Hippocampal formation (tissue), 2 donors: Measurements from ENCODE around the gene ATP5PD.
A peak's percentile ranks its signal among the peaks of the same experiment; 100 is the strongest.

ENCODE experiments used
- DNase-seq, 2 donors: peaks; one replicate each; lab custom pipeline; 2025; lab: John Stamatoyannopoulos, UW

The ATP5PD gene

DNA sequence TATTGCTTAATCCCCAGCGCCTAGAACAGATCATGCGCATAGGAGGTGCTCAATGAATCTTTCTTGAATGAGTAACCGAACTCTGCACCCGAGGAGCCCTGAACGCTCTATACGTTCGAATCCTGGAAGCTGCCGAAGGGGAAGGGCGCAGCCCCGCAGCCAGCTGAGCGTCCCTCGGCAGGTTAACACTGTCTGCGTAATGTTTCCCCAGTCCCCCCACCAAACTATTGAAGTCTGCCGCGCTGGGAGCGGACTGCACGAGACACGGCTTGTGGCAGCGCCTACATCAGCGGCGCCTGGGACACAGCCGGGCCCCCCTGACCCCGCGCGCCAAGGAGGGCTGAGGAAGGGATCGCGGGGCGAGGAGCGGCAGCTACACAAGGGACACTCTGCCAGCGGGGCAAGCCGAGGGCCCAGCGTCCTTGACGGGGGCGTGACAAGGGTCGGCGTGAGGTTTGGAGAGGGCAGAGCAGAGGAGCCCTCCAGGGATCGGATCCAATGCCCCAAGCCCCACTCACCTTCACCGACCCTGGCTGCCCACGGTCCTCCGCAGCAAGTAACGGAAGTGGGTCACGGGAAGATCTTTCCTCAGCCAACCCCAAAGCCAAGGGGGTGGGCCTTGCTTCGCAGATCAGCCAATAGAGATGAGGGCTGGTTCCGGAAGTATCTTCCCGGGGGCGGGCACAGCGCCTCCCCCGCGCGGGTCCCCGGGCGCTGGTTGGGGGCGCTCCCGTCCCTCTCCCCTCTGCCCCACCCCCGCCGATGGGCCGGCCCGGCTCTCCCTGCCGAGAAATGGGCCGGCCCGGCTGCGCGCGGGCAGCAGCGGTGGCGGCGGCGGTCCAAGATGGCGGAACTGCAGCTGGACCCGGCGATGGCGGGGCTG is at the start of gene ATP5PD, which contains the start of gene KCTD2:
ATP5PD (minus strand) TSS at position 563 of the 883 bp plus-strand sequence. CDS start 4,319 bp downstream, outside the sequence.
KCTD2 (plus strand) TSS at position 819 of the 883 bp plus-strand sequence; CDS start at position 845, 26 bp downstream.
- peak; percentile 97 for DNase-seq

DNA sequence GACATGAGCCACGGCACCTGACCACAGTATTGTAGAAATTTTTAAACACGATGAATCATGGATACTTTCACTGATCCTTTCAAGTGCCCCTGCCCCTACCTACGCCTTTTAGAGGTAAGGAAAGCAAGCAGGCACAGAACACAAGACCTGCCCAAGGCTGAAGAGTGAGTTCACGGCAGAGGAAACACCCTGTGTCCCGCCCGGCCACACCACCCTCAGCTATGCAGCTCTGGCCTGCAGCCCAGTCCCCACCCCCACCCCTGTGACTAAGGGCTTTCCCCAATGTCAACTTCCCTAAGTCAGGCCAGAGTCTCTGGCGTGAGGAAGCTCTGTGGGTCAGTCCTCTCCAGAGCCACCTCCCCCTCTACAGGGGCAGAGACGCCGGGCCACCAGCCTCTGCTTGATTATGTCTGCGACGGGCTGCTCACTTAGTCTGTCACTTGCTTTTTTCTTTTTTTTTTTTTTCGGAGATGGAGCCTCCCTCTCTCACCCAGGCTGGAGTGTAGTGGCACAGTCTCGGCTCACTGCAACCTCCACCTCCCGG is 49.4 kb upstream of the ATP5PD start:
- DNase-seq, result peak in 1 of 2 donors; percentile 23

DNA sequence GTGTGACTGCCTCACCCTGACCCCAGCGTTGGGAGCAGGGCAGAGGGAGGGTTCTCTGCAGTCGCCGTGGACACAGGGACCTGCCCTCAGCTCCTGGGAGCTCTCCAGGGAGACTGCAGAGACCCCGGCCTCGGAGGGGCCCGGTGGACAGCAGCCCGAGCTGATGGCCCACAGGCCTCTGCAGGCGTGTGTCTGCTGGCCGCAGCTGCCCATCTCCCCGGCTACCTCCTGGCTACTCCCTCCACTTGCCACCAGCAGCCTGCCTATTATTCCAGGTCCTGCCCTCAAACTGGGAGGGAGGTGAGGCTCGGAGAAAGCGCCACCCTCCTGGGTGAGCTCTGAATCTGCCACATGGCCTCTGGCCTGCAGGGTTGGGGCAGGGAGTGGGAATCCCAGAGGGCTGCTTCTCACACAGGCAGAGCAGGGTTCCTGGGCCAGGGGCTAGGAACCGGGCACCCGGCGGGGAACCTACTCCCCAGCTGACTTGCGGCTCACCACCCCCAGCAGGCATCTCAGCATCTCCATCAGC is 48.2 kb upstream of the ATP5PD start:
- DNase-seq, result no peak

DNA sequence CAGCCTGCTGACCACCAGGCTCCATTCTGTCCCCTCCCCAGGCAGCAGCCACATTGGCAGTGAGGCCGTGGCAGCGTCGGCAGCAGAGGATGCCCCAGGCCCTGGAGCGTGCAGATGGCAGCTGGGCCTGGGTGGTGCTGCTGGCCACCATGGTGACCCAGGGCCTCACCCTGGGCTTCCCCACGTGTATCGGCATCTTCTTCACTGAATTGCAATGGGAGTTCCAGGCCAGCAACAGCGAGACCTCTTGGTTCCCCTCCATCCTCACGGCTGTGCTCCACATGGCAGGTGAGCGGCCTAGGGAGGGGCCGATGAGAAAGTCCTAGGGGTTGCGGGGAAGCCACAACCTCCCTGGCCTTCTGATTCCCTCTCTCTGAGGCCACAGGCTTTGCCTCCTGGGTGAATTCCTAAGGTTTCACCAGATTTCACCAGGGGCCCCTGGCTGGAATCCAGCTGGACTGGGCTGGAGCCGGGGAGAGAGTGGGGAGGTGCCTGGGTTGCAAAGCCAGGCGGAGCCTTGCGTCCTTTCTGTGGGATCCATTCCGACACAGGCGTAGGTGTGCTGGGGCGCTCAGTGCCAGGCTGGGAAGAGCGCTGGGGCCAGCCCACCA is 46.9 kb upstream of the ATP5PD start:
- DNase-seq, result no peak

DNA sequence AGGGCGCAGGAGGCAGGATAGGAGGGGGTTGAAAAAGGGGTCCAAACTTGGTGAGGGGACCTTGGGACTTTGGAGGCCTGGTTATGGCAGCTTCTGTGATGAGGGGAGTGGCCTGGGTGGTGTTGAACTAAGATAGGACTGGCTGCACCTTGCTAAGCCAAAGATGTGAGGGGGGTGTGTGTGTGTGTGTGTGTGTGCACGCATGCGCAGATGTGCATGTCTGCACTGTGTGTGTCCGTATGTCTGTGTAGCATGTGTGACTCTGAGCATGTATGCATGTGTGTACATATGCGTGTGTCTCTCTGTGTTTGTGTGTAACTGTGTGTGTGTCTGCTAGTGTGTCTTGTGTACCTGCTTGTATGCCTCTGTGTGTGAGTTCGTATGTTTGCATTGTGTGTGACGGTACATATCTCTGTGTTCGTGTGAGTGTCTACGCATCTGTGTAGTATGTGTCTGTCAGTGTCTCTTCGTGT is 45.1 kb upstream of the ATP5PD start:
- no peak for DNase-seq

DNA sequence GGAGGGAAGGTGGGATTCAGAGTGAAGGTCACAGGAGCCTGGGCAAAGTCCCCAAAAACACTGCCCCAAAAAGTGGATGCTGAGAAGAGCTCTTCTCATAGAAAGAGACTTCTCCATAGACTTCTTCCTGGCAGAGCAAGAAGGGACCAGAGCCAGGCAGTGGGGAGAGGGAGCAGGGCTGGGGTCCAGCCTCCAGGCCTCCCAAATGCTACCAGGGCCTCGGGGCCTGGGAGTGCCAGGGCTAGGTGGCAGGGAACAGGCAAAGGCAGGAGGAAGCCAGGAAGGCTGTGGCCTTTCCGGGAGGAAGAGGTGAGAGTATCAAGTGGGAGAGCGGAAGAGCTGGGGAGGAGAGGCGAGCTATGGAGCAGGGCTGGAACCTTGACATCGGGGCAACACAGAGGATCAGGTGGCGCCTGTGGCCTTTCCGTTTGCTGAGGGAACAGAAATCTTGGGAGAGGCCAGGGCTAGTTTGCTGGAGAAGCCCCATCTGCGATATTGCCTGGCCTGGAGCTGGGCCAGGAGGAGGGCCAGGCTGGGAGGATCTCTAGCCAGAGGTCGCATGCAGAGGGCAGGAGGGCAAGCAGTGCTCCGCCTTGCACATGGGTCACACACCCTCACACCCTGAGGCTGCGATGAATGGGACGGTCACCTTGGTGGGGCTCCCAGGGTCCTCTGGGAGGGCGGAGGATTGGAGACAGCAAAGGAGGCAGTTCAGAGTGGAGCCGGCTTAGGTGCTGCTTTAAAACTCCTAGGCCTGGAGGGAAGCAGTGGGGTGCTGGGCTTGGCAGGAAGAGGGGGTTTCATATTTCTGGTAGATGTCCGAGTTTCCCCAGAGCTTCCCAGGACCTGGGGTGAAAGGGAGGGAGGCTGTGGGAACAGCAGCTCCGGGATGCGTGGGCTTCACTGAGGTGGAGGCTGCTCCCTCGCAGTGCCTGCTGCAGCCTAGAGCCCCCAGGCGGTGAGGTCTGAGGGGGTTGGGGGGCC is 44.4 kb upstream of the ATP5PD start:
- no peak for DNase-seq

DNA sequence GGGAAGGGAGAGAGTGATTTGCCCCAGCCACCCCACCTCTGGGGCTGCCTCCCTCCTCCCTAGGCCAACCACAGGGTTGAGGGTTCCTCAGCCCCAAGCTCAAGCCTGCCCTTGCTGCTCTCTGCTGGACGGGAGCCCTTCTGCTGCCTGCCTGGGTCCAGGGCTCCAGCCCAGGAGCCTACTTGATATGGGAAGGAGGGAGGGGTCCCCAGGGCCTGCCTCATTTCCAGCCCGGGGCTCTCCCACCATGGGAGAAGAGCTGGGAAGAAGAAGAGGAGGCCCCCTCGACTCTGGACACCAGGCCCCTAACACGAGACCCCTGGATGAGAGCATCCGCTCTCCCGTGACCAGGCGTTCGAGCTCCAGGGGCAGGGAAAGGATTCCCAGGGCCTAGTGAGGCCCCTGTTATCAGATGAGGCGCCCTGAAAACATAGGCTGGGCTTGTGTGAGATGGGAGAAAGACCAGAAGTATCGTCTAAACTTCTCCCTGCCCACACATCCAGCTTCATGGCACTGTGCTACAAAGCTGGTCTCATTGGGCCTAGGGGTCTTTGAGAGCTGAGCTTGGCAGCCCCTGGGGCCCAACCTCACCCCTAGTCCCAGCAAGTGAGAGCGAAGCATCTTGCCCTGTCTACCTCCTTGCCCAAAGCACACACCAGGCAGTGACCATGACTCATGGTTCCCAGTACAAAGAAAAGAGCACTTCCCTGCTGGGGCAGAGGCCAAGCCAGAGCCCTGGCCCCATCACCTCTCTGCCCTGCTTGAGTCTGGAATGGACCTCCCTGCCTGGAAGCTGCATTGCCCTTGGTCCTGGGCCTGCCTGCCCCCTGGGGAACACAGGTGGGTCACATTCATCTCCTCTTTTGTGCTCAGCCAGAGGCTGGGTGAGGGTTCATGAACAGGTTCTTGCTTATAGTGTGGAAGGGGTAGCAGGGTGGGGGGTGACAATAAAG is 42.0 kb upstream of the ATP5PD start:
- no peak for DNase-seq

DNA sequence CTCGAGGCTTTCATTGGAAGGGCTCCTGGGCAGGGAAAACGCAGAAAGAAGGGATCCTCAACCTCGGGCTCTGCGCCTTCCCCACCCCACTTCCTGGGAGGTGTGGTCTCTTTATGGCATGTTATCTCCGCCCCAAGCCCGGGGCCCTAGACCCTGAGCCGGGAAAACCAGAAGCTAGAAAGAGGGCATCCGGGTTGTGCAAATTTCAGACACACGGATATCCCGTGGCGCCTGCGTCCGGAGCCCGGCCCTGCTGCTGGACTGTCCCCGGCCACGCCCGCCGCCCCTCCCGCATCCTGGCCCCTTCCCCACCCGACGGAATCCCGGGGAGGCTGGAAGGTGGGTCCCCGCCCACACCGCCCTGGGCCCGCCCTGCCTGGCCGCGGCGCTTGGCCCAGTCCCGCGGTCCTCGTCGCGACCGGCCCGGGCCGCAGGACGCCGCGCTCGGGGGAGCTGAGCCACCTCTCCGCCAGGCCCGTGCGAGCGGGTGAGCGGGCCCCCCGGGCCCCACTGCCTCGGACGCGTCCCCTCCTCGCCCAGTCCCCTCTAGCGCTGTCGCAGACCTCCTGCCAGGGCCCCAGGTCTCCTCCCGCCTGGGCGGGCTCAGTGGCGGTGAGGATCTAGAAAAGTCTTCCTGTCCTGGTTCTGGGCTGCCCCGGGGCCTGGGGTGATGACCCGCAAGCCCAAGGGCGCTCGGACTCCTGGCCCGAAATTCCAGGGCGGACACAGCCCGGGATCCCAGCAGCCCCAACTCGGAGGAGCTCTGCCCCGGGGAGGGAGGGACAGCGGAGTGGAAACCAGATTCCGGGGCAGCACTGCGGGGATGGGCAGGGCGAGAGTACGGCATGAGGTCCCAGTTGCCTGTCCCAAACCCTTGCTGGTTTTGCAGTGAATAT is 41.0 kb upstream of the ATP5PD start, which contains the start of gene SLC16A5:
SLC16A5 (plus strand) TSS at position 397 of the 896 bp plus-strand sequence. CDS start 5,683 bp downstream, outside the sequence.
- DNase-seq, result no peak

DNA sequence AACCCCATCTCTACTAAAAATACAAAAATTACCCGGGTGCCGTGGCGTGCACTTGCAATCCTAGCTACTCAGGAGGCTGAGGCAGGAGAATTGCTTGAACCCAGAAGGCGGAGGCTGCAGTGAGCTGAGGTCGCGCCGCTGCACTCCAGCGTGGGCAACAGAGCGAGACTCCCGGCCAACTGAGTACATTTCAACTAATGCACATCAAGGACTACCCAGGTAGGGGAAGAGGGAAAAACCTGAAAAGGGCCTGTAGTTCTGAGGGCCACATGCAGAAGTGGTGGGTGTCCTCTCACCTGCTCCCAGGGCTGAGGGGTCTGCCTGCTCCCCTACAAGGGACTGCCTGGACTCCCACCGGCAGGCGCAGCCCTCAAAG is 40.4 kb upstream of the ATP5PD start:
- DNase-seq, result no peak

DNA sequence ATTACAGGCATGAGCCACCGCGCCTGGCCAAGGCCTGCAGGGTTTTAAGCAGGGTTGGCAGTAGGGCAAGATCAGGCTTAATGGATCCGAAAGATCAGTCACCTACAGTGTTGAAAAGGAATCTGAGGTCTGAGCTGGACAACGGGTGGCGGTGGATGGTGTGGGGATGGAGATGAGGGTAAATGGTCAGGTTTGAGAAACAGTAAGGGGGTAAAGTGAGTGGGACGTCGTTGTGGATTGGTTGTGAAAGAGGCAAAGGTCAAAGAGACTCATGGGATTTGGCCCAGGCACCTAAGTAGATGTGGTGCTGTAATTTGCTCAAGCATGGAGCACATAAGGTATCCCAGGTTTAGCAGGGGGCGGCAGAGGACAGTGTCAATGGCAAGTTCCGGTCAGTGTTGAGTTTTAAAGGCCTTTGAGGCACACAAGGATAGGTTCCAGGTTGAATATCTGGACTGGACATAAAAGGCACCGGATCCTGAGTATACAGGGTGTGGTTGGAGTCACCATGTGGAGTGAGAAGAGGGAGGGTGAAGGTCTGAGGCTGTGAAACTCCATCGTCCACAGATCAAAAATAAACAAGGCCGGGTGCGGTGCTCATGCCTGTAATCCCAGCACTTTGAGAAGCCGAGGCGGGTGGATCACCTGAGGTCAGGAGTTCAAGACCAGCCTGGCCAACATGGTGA is 39.9 kb upstream of the ATP5PD start:
- no peak for DNase-seq

DNA sequence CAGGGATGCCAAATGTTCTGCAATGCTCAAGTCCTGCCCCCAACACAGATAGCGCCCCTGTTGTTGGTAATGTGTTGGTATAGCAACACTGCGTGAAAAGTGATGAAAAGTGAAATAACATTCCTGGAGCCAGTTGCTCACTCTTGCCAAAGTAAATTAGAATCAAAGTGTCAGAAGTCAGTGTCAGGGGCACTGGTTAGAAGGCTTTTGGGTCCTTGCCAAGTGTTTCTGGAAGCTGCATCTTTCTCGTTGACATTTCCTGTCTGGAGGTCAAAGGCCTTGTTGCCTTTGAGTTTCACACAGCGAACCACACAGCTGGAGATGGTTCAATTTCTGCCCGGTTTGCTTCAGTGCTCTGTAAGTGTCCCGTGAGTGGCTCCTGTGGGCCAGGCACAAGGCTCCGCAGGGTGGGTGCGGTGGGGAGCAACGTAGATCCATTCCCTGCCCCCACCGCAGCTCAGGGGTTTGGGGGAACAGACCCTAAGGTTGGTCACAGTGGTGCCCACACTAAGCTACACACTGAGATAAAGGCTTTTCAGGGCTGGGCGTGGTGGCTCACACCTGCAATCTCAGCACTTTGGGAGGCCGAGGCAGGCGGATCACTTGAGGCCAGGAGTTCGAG is 37.4 kb upstream of the ATP5PD start:
- no peak for DNase-seq

DNA sequence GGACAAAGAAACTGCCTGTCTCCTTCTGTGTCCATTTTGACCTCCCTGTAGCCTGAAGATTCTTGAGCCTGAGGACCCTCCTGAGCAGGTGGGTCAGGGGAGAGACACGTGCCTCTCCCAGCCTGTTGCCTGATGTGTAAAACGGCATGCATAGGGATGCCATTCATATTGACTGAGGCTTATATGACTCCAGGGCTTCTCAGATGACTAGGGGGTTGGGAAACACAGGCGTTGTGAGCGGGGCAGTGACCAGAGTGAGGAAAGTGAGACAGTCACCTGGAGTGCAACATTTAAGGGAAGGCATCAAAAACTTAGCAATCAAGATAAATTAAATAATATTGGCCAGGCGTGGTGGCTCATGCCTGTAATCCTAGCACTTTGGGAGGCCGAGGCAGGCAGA is 35.9 kb upstream of the ATP5PD start:
- no peak for DNase-seq

DNA sequence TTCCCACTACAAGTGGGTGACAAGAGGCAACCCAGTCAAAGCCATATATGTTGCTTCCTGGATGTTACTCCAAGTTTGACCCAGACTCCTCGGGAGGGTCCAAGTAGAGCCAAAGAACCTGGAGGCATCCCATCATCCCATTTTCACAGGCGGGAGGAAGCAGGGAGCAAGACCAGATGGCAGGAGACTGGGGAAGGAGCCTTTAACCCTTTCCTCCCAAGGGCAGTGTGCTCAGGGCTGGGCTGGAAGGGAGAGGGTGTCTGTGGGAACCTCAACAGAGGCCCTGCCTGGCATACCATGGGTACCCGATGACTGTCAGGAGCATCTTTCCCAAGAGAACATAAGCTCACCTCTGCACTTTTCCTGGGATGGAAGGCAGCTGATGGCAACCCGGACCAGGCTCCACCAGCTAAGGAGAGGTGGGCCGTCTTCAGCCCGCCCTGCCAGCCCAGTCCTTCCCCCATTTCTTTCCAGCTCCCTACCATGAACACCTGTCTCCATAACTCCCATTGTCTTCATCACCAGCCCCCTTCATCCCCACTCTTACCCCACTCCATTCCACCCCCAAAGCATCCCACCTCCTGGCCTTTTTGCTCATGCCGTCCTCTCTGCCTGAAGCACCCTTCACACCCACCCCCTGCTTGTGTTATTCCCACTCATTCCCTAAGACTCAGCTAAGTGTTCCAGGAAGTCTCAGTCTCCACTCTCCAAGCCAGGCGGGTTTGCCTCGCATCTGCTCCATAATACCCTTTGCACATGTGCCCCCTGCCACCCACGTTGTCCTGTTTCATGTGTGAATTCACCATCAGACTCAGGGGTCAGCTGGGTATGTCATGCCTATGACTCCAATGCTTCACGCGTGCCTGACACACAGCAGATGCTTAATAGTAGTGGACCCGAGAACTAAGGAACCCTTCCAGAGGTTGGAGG is 35.1 kb upstream of the ATP5PD start:
- no peak for DNase-seq

DNA sequence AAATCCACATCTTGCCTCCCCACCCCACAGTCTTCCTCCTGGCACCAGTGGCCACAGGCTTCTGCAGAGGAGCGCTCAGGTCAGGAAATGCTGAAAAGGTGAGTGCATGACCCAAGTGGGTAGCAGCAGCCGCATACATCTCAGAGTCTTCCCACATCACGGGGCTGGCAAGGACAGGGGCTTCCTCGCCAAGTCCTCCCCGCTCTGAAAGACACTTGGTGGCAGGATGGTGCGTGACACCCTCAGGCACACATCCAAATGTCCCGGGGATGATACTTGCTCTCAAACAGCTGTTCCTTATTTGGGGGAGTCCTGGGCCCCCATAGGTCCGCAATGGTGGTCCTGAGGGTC is 32.2 kb upstream of the ATP5PD start:
- no peak for DNase-seq

DNA sequence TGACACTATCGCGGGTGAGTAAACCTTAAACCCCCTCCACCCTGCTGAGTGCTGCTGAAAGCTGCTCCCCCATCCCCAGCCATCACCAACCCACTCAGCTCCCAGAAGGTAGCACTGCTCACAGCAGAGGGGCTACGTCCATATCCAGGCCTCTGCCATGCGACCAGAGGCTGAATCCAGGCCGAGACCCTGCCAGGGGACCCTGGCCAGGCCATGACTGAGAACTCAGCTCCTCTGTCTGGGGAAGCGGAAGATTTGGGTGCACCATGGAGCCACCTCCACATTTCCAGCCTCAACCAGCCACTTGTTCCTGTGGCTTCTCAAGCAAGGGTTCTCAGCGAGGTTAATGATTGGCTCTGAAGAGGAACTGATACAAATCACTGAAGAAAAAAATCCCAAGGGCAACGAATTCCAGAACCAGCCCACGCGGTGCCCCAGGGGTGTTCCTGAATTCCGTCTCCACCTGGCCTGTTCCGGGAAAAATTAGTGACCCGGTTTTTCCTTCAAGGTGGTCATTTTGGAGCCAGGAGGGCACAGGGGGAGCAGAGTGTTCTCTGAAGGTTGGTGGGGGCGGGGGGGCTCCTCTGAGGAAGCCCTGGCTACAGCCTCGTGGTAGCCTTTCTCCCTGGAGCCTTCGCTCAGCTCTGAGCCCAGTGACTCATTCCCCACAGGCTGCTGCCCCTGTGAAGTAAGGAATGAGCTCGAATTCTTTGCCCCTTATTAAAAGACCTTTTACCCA is 31.7 kb upstream of the ATP5PD start:
- DNase-seq, result no peak
